CD4-positive, alpha-beta T cell treated with Interleukin-1 beta for 1 hour (primary cell): ENCODE results near the gene OCSTAMP.

Experiments
- DNase-seq, 2 donors: peaks; one replicate each; pipeline ENCODE4 v3.0.0-alpha.2; 2020 to 2022

Gene OCSTAMP

DNA sequence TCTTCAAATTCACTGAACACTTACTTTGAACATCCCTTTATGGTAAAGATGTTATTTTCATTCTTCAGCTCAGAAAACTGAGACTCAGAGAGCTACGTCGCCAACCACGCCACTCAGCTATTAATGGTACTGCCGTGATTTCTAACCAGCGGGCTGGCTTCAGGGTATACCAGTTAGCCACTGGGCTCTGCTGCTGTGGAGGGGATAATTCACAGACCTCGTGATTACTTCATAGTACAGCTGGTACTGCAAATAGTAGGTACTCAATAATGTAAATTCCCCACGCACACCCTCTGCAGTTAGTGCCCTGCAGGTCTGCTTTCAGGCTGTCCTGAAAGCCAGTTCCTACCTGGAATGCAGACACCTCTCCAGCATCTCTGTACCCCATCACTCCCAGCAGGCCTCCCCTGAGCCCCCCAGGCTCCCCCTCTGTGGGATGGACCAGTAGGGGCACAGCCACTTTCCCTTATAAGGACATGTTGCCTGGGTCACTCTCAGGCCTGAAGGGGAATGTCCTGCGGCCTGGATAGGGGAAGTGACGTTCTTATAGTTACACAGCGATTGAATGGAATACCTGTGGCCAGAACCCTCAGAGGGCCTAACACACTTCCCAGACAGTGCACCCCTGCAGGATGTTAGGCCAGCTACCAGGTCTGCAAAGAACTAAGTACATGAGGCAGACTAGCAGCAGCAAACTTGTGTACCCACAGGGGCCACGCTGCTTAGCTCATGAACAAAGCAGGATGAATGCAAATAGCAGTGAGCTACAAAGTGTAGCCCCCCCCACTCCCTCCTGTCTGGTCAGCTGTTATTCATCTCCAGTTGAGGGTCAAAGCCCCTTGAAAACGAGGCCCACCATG lies 1.3 kb upstream of the OCSTAMP start:
- no peak for DNase-seq

DNA sequence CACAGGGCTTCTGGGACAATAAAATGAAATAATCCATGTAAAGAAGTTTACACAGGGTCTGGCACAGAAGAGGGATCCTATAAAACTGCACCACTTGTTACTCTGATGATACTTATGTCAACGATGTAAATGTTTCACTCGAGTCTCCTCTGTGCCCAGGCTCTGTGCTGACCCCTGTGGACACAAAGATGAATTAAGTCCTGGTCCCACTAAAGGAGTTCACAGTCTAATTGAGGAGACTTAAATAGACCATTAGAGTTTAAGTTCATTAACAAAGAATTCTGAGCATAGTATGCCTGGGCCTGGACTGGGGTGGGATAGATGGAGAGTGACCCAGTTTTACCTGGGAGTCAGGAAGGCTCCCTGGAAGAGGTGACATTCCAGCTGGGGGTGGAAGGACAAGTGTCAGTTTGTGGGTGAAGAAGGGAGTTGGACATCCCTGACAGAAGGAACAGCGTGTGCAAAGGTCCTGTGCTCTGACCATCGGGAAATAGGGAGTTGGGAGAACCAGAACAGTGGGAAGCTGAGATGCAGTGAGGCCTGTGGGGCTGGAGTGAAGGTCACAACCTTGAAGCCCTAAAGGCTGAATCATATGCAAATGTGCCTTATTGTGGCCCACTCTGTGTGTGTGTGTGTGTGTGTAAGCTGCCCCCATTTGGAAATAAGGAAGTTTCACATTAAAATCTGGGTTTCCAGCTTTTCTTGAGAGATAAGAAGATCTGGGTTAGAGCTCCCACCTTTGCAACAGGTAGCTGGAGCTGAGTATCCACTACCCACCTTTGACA lies 1.1 kb downstream of the OCSTAMP start:
- DNase-seq, result no peak

DNA sequence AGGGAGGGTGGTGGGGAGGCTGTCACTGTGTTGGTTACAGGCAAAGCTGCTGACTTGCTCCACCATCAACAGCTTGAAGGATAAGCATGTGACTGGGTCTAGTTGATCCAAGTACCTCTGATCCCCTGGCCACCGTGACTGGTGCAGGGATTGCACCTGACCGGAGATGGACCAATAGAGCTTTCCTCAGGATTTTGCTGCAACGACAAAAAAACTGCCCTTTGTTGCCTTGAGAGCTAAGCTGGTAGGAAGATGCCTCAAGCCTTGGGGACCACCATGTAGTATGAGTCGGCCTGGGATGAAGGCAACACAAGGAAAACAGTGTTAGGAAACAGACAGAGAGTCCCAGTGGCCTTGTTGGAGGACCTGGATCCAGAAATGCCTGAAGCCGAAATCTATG lies 1.8 kb downstream of the OCSTAMP start:
- no peak for DNase-seq

DNA sequence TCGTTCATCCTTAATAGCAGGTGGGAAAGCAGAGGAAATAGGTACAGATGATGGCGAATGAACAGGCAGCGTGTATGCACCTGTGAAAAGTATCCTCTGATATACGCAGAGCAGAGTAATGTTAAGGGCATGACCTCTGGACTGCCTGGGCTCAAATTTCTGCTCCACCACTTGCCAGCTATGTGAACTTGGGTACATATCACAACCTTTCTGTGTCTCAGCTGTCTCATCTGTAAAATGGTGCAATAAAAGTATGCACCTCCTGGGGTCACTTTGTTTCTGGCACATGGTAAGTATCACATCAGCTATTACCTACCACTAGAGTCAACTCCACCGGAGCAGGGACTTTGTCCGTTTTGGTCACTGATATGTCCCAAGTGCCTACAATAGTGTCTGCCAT lies 2.5 kb downstream of the OCSTAMP start:
- DNase-seq, result no peak

DNA sequence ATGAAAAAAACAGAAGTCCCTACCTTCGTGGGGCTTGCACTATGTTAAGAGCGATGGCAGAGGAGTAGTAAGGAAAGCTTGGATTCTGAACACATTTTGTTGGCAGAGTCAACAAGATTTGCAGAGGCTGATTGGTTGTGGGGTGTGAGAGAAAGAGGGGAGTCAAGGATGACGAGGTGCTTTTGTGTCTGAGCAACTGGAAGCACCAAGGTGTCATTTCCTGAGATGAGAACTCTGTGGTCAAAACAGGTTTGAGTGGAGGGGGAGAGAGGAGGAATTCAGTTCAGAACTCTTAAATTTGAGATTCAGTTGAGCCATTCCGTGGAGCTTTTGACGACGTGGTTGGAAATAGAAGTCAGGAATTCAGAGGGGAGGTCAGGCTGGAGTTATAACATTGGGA lies 3.5 kb downstream of the OCSTAMP start:
- DNase-seq, result no peak

DNA sequence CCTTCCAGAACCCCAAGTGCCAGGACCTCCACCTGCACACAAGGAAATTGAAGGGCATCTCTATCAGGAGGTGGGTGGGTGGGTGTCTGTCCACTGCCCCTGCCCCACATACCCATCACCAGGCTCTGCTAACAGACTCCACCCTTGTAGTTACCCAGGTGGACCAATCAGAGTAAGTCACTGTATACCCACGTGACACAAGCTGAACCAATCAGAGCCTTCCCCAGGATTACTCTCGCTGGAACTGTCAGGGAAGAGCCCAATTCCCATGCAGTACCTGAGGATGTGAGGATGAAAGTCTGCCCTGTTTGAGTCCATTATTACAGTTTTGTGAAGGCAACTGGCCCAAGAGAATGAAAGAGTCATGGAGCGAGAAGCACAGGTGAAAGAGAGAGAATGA lies 4.2 kb downstream of the OCSTAMP start:
- no peak for DNase-seq

DNA sequence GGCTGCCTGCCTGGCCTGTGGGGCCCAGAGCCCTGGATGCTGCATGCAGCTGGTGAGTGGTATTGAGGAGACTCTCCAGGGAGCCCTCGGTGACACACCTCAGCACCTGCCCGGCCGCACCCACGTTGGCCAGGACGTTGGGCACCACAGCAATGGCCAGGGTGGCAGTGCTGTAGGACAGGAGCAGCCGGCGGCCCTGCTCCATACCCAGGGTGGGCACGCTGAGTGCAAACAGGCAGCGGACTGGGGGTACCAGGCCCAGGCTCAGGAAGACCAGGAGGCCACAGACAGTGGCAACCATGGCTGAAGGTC lies 4.7 kb downstream of the OCSTAMP start:
- no peak for DNase-seq

DNA sequence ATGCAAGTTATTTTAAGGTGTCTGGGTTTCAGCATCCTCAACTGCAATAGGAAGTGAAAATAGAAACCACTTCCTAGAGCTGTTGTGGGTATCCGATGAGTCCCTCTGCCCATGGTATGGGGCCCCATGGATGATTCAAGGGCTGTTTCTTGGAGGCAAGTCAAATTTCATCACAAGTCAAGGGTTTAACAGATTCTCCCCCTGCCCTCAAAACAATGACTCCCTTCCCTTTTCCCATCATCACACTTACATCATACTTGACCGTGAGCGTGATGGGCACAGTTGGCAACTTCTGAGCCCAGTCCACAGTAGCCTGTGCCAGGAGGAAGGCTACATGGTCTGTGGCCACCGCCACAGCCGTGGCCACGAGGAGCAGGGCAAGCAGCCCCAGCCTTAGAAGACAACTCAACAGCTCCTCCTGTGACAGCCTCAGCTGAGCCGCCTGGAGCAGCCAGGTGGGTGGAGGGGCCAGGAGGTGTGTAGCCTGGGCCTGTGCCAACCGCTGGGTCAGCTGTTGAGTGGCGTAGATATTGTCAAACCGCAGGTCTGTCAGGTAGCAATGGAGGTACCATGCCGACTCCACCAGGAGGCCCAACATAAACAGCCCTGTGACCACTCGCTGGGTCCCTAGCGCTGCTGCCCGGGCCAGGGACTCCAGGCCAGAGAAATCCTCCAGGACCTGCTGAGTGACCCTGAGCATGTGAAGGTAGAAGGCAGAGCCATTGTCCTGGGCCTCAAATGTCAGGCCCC lies 5.2 kb downstream of the OCSTAMP start:
- peak; percentile 28 to 62 for DNase-seq

DNA sequence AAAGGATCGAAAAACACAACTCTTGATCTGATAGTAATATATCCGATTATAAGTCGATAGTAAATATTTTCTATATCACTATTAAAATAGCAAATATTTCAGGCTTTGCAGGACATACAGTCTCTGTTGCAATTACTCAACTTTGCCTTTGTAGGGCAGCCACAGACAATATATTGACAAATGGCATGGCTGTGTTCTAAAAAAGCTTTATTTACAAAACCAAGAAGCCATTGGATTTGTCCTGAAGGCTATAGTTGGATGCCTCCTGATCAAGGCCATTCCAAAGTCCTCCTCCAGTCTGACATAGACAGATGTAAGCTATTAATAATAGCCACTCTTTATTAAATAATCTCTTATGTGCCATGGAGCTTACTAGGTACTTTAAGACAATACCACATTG lies 5.9 kb downstream of the OCSTAMP start:
- no peak for DNase-seq

DNA sequence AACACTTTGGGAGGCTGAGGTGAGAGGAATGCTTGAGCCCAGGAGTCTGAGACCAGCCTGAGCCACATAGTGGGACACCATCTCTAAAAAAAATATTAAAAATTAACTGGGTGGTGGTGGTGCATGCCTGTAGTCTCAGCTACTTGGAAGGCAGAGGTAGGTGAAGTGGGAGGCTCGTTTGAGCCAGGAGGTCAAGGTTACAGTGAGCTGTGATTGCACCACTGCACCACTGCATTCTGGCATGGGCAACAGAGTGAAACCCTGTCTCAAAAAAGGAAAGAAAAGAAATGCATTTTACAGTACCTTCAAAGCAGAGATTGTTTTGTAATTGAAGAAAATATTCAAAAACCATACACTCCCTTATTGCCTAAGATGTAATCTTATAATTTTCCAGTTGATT lies 6.5 kb downstream of the OCSTAMP start:
- no peak for DNase-seq

DNA sequence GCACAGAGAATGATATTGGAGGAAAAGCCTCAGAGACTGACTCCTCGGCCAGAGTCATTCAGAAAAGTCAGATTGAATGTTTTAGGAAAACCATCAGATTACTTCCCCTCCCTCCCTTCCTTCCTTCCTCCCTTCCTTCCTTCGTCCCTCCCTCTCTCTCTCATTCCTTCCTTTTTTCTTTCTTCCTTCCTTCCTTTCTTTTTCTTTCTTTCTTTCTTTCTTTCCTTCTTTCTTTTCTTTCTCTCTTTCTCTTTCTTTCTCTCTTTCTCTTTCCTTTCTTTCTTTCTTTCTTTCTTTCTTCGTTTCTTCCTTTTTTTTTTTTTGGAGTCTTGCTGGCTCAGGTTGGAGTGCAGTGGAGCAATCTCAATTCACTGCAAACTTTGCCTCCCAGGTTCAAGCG lies 7.4 kb downstream of the OCSTAMP start:
- DNase-seq, result no peak

DNA sequence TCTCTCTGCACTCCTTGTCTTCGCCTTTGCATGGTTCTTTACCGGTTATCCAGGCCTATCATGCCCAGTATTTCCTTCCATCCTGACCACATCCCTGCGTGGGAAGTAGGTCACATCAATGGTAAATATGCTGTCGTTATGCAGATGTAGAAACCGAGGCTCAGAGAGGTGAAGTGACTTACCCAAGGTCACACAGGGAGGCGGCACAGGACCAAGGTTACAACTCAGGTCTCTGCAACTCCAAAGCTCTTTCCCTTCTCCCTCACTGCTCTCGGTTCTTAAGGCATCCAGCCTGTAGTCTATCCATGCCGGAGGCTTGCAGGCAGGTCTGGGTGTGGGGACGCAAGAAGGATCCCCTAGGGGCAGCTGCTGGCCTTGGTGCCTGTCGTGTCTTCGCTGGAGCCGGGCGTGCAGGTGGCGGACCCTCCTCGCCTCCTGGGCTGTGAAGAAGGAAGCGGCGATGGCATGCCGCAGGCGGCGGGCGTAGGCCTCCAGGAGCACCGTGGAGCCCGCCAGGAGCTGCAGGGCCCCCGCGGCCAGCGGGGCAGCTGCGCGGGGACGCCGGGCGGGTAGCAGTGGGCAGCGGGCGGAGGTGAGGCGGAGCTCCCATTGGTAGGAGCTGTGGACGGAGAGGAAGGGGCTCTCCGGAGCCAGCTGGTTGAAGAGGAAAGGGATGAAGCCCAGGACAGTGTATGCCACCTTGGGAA lies 9.1 kb downstream of the OCSTAMP start:
- DNase-seq, result no peak

DNA sequence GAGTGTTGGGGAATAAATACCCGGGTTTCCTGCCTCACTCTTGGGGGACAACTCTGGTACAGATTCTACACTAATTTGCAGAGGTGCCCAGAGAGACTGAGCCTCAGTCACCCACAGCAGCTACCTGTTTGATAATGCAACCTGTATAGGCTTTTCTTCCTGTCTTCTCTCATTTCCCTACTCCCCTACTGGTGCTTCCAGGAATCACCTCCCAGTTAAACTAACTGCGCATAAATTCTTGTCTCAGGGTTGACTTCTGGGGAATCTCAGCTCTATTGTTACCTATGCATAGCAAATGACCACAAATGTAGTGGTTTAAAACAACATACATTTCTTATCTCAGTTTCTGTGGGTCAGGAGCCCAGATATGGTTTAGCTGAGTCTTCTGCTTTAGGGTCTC lies 11.3 kb downstream of the OCSTAMP start:
- no peak for DNase-seq

DNA sequence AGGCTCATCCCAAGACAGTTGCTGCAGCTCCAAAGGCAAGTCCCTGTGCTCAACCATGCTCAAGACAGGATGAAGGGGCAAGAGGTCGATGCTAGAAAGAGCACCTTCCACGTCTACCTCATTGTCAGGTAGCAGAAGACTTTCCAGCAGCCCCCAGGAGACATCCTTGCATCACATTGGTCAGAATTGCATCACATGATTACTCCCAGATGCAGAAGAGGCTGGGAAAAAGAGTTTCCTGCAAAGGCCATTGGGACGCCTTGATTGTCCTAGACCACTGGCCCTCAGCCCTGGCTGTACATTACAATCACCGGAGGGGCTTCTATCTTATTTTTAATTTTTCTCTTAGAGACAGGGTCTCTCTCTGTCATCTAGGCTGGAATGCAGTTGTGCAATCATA lies 19.8 kb downstream of the OCSTAMP start:
- DNase-seq, result no peak

DNA sequence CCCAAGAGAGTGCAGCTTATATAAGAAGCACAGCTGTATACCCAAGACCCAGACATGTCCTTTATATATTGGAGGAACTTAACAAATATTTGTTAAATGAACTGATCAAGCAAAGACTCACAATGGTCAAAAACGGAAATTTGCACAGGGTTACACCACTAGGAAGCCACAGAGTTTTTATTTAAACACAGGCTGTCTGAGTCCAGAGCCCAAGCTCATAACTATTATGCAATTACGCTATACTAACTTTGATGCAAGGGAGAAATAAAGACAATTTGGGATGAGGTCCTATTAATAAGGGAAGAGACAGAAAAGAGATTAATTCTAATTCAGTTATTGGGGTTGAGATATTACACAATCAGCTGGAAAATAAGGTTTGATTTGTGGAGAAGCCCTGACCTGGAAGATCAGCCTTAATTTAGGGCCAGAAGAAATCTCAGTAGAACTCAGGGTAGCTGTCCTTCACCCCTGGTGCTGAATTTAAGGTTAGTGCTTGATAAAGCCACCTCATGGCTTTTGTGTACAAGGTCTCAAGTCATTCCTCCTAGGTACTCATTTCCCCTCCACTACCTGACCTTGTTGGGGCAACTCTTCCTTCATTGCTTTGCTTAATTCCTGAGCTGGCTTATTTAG lies 26.6 kb downstream of the OCSTAMP start:
- DNase-seq, result no peak

DNA sequence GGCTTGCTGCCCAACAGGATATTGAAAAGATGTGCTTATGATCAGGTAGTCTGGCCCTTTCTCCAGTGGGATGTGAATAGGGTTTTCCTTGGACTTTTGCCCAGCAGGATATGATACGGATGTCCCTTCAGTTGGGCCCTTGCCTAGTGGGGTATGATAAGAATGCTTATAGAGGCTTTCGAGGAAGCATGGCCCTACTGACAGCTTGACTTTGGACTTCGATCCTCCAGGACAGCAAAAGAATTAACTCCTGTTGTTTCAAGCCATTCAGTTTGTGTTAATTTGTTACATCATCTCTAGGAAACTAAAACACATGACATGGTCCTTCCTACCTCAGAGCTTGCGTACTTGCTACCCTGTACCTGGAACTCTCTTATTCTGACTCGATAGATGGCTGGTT lies 27.3 kb downstream of the OCSTAMP start:
- DNase-seq, result no peak

DNA sequence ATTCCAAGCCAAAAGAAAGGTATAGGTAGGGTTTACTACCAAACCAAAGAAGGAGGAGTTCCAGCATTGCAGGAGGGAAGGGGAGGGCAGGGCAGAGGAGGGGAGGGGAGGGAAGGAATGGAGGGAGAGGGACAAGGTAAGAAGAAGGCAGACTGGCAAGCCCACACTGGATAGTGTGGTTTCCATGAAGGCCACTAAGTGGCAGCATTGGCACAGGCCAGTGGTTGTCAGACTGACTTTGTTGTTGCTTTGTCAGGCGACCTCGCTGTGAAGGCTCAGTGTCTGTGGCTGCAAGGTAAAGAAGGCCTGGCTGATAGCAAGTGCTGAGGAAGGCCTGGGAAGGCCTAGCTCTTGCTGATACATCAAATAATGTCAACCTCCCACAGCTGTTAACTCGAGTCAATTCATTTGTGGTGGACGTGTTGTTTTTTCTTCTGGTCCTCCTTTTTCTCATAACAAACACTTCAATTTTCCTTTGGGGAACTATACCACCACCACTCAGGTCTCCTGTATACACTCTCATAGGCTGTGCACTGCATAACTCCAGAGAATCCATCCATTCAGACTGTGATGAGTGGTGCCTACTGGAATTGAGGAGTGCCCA lies 29.4 kb downstream of the OCSTAMP start:
- peak; percentile 49 to 50 for DNase-seq

DNA sequence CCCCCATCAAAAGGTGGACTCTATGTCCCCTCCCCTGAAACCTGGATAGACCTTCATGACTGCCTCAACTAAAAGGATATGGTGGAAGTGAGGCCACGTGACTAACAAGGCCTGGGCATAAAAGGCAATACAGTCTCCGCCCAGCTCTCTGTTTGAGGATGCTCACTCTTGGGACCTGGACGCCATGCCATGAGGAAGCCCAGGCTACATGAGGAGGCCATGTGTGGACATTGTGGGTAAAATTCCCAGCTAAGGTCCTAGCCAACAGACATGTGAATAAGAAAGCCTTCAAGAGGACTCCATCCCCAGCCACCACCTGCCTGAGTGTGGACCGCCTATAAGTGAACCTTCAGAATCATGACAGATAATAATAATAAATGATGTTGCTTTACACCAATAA lies 29.9 kb downstream of the OCSTAMP start:
- no peak for DNase-seq

DNA sequence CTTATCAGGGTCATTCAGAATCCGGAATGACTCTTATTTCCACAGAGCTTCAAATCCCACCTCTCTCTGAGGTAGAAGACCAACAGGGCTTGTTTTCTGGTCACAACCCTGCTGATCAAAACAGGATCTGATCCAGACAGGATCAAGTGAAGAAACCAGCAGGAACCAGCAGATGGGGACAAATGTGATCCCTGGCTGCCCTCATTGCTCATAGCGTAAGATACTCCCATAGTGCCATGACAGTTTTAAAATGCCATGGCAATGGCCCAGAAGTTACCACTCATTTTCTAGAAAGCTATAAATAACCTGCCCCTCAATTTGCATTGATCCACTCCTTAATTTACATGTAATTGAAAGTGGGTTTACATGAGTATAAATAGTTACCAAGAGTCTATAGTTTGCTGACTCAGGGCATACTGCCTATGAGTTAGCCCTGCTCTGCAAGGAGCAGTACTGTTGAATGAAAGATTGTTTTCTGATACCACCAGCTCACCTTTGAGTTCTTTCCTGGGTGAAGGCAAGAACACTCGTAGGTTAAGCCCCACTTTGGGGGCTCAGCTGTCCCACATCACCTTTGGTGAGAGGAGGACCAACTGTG lies 30.9 kb downstream of the OCSTAMP start:
- no peak for DNase-seq

DNA sequence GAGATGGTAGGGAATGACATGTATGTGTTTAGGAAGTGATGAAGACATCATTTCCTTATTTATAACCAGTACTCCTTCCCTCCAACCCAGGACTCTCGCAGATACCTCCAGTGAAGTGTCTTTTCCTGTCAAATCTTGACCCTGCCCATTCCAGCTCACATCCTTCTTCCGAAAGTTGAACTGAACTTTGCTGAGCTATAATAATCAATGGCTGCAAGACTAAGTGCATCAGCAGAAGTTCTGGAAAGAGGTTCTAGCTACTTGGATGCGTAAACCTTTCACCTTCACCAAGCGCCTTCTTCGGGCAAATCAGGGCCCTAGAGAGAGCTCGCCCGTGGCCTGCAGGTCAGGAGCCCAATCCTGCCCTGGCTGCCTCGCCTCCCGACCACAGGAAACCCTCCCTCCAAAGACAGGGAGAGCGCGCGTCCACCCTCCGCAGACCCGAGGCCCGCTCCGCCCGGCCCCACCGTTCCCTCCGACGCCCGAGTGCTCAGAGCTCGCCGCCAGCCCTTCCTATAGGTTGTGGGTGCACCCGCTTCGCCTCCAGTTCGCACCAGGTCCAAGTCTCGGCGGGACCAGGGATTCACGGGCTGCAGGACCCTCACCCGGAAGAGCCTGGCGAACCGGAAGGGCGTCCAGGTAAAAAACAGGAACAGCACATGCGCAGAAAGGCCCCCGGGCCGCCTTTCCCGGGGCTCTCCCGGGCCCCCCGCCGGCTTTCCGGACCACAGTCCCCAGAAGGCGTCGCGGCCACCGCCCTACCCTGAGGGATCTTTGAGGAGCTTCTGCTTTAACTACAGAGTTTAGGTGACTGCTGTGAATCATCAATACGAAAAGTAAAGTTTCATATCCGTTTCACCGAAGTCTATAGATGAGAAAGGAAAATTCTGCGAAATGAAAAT lies 37.3 kb downstream of the OCSTAMP start, which contains the start of gene ZNF334:
Gene ZNF334 (minus strand): TSS at position 617 of the 902 bp plus-strand sequence. CDS start 1,457 bp downstream, outside the sequence.
- DNase-seq, result no peak

DNA sequence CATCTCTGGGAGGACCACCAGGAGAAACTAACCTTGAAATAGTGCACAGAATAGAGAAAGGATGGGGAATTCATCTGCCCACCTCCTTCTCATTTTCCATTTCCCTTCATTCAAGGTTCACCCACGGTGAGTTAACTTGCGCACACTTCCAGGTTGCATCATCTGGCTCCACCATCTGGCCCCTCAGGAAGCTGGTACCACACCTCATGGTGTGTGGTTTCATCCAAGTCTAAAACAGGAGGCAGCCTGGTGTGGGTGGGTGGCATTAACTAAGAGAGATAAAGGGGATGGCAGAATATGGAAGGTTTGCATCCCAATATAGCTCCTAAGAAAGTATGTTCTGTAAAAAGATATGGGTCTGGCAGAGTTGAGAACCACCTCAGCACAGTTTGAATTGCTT lies 40.9 kb downstream of the OCSTAMP start:
- no peak for DNase-seq
